ENCODE results near the gene RPL10A.

Gene RPL10A

DNA sequence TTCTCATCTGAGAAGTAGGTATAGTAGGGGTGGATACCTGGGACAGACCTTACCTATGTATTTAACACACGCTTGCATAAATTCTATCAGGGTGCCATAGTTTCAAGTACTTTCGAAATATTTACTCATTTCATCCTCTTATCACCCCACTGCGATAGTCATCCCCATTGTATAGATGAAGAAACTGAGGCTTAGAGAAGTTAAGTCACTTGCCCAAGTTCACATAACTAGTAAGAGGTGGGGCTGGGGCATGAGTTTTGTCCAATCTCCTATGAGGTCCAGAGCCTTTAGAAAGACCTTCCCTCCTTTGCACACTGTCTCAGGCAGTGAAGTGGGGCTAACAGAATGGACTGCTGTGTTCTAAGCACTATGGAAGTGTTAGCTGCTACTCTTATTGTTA lies 38.3 kb downstream of the RPL10A start:
- no peaks in the 10 kb centered on the region for H3K4me1 ChIP-seq (ENCODE audit: insufficient read depth, low read length, poor library complexity, severe bottlenecking)
- no peaks in the 10 kb centered on the region for H3K9me2 ChIP-seq (replicated peaks; ENCODE audit: low read depth, low read length)
- H3K9ac ChIP-seq (ENCODE audit: low read depth, low read length, poor library complexity, severe bottlenecking): no peak overlapping the region
- no peaks in the 10 kb centered on the region for H4K20me1 ChIP-seq (ENCODE audit: insufficient read depth, low read length, poor library complexity, severe bottlenecking)
- H3F3A ChIP-seq (ENCODE audit: low read depth): no peaks in the 10 kb centered on the region
- H3K27me3 ChIP-seq (ENCODE audit: insufficient read depth, low read length, poor library complexity, severe bottlenecking): no peaks in the 10 kb centered on the region
- H3K9me3 ChIP-seq (ENCODE audit: insufficient read depth, low read depth, low read length): no peaks in the 10 kb centered on the region
- TF ChIP-seq, protein P1, sequence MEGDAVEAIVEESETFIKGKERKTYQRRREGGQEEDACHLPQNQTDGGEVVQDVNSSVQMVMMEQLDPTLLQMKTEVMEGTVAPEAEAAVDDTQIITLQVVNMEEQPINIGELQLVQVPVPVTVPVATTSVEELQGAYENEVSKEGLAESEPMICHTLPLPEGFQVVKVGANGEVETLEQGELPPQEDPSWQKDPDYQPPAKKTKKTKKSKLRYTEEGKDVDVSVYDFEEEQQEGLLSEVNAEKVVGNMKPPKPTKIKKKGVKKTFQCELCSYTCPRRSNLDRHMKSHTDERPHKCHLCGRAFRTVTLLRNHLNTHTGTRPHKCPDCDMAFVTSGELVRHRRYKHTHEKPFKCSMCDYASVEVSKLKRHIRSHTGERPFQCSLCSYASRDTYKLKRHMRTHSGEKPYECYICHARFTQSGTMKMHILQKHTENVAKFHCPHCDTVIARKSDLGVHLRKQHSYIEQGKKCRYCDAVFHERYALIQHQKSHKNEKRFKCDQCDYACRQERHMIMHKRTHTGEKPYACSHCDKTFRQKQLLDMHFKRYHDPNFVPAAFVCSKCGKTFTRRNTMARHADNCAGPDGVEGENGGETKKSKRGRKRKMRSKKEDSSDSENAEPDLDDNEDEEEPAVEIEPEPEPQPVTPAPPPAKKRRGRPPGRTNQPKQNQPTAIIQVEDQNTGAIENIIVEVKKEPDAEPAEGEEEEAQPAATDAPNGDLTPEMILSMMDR (conservative IDR thresholded peaks at IDR 0.05; ENCODE audit: low read length): no peak
- no peak for TF ChIP-seq EZH2phosphoT487 (IDR thresholded peaks at IDR 0.05; ENCODE audit: borderline replicate concordance)
- H3K4me3 ChIP-seq (ENCODE audit: low read length, poor library complexity, severe bottlenecking): no peak overlapping the region
- H3K4me2 ChIP-seq (ENCODE audit: low read depth, low read length, poor library complexity, severe bottlenecking): no peak overlapping the region
- H3K79me2 ChIP-seq (ENCODE audit: insufficient read depth, low read length): no peaks in the 10 kb centered on the region
- H2AFZ ChIP-seq (ENCODE audit: low read length): no peak overlapping the region
- H3K36me3 ChIP-seq (ENCODE audit: insufficient read depth, low read length): no peaks in the 10 kb centered on the region

DNA sequence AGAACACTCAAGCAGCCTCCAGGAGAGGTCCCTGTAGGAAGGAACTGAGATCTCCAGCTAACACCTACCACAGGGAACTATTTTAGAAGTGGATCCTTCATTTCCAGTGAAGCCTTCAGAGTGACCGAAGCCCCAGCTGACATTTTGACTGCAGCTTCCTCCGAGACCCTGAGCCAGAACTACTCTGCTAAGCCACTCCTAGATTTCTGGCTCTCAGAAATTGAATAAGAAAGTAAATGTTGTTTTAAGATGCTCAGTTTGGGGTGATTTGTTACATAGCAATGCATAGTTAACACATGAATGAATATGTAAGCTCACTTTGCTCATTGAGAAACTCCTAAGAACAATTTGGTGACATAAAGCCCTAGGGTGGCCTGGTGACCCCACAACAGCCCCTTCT lies 39.0 kb downstream of the RPL10A start:
- no peaks in the 10 kb centered on the region for H3K79me2 ChIP-seq (ENCODE audit: insufficient read depth, low read length)
- no peaks in the 10 kb centered on the region for H3F3A ChIP-seq (ENCODE audit: low read depth)
- H3K9me2 ChIP-seq (replicated peaks; ENCODE audit: low read depth, low read length): no peaks in the 10 kb centered on the region
- no peaks in the 10 kb centered on the region for H3K4me1 ChIP-seq (ENCODE audit: insufficient read depth, low read length, poor library complexity, severe bottlenecking)
- H3K4me2 ChIP-seq (ENCODE audit: low read depth, low read length, poor library complexity, severe bottlenecking): no peak overlapping the region
- no peaks in the 10 kb centered on the region for H3K27me3 ChIP-seq (ENCODE audit: insufficient read depth, low read length, poor library complexity, severe bottlenecking)
- H3K9ac ChIP-seq (ENCODE audit: low read depth, low read length, poor library complexity, severe bottlenecking): no peak overlapping the region
- TF ChIP-seq, protein P1 (conservative IDR thresholded peaks at IDR 0.05; ENCODE audit: low read length): no peak
- TF ChIP-seq EZH2phosphoT487 (IDR thresholded peaks at IDR 0.05; ENCODE audit: borderline replicate concordance): no peak
- no peaks in the 10 kb centered on the region for H3K36me3 ChIP-seq (ENCODE audit: insufficient read depth, low read length)
- no peak overlapping the region for H2AFZ ChIP-seq (ENCODE audit: low read length)
- no peaks in the 10 kb centered on the region for H3K9me3 ChIP-seq (ENCODE audit: insufficient read depth, low read depth, low read length)
- no peak overlapping the region for H3K4me3 ChIP-seq (ENCODE audit: low read length, poor library complexity, severe bottlenecking)
- H4K20me1 ChIP-seq (ENCODE audit: insufficient read depth, low read length, poor library complexity, severe bottlenecking): no peaks in the 10 kb centered on the region

DNA sequence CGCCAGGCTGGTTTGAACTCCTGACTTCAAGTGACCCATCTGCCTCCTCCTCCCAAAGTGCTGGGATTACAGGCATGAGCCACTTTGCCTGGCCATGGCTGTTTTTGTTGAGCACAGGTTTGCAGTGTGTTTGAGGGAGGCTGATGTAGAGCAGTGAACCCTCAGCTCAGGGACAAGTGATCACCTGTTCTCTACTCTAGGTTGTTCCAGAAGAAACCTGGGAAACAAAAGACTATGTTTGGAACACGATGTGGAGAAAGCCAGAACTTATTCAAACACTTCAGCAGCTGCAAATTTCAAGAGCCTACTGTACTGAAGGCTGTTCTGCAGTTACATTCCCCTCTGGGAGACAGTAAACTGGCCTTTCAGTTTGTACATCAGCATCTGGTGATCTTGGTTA lies 39.8 kb downstream of the RPL10A start:
- Histone ChIP-seq H3K79me2 (ENCODE audit: insufficient read depth, low read length) (no peaks in the 10 kb centered on the region), H3K36me3 (ENCODE audit: insufficient read depth, low read length) (no peaks in the 10 kb centered on the region)

More for the DNA sequence above, 39.8 kb downstream of the RPL10A start:
- TF ChIP-seq EZH2phosphoT487 (IDR thresholded peaks at IDR 0.05; ENCODE audit: borderline replicate concordance): no peak
- TF ChIP-seq, protein P1 (conservative IDR thresholded peaks at IDR 0.05; ENCODE audit: low read length): no peak
- Histone ChIP-seq H3K9me3 (ENCODE audit: insufficient read depth, low read depth, low read length) (no peaks in the 10 kb centered on the region), H3K4me3 (ENCODE audit: low read length, poor library complexity, severe bottlenecking) (no peak overlapping the region), H4K20me1 (ENCODE audit: insufficient read depth, low read length, poor library complexity, severe bottlenecking) (no peaks in the 10 kb centered on the region), H3K4me2 (ENCODE audit: low read depth, low read length, poor library complexity, severe bottlenecking) (no peak overlapping the region), H3K27me3 (ENCODE audit: insufficient read depth, low read length, poor library complexity, severe bottlenecking) (no peaks in the 10 kb centered on the region), H3K4me1 (ENCODE audit: insufficient read depth, low read length, poor library complexity, severe bottlenecking) (no peaks in the 10 kb centered on the region), H3K9ac (ENCODE audit: low read depth, low read length, poor library complexity, severe bottlenecking) (no peak overlapping the region), H3F3A (ENCODE audit: low read depth) (no peaks in the 10 kb centered on the region), H2AFZ (ENCODE audit: low read length) (no peak overlapping the region), H3K9me2 (replicated peaks; ENCODE audit: low read depth, low read length) (no peaks in the 10 kb centered on the region)
